Pons (tissue), 1 donor: ENCODE results near the gene PTGES3L.
A peak's percentile ranks its signal among the peaks of the same experiment; 100 is the strongest.
"Not testable (repeated sequence)": the region's sequence is repeated elsewhere in the genome, so short reads cannot be mapped to it uniquely, and the experiment has no call there.

ENCODE experiments used
- DNase-seq: peaks from one replicate; pipeline ENCODE4 v3.0.0-alpha.2; 2016; ENCODE audit warnings: low spot score

Gene PTGES3L

DNA sequence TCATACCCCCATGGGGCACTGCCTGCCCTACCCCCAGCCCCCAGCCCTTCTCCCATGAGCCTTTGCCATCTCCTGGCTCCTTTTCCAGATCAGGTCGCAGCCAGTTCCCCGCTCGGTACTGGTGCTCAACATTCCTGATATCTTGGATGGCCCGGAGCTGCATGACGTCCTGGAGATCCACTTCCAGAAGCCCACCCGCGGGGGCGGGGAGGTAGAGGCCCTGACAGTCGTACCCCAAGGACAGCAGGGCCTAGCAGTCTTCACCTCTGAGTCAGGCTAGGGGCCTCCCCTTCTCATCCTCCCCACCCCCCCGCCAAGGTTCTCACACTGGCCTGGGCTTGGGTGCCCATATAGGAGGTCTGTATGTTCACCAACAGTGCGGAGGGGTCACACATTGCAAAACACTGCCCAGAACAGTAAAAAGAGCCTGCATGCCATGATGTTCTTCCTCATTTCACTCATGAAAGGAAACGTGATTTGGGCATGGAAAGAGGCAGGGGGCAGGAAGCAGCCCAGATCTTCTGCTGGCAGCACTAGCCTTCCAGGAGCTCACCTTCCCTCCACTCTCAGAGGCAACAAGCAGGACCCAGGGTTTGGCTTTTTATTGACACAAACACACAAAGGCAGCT is 34.3 kb upstream of the PTGES3L start:
- no peak for DNase-seq

DNA sequence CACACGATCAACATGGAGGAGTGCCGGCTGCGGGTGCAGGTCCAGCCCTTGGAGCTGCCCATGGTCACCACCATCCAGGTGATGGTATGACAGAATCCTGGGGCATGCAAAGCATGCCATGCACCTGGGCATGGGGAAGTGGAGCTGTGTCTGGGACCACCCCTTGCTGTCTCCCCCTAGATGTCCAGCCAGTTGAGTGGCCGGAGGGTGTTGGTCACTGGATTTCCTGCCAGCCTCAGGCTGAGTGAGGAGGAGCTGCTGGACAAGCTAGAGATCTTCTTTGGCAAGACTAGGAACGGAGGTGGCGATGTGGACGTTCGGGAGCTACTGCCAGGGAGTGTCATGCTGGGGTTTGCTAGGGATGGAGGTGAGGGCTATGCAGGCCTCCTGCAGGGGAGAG is 33.4 kb upstream of the PTGES3L start:
- no peak for DNase-seq

DNA sequence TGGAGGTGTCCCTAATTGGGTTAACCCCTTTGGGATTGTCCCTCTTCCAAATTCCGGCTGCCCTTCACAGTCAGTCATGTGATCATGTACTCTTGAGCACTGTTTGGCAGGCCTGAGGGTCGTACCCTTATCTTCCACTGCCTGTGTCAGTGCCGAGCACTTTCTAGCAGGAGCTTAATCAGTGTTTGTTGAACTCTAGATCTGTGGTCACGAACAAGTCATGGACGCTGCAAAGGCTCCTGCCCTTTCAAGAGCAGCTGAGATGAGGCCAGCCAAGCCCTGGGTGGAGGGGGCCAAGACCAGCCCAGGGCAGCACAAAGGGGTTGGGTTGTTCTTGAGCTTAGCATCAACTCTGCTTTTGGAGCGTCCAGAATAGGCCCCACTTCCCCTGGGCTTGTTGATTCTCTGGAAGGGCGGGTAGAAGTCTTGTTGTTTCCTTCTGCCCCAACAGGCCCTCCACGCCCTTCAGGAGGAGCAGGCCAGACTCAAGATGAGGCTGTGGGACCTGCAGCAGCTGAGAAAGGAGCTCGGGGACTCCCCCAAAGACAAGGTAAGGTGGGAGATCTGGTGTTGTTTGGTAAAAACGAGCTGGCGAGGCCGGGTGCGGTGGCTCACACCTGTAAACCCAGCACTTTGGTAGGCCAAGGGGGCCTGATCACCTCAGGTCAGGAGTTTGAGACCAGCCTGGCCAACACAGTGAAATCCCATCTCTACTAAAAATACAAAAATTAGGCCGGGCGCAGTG is 32.0 kb upstream of the PTGES3L start:
- DNase-seq: no peak

DNA sequence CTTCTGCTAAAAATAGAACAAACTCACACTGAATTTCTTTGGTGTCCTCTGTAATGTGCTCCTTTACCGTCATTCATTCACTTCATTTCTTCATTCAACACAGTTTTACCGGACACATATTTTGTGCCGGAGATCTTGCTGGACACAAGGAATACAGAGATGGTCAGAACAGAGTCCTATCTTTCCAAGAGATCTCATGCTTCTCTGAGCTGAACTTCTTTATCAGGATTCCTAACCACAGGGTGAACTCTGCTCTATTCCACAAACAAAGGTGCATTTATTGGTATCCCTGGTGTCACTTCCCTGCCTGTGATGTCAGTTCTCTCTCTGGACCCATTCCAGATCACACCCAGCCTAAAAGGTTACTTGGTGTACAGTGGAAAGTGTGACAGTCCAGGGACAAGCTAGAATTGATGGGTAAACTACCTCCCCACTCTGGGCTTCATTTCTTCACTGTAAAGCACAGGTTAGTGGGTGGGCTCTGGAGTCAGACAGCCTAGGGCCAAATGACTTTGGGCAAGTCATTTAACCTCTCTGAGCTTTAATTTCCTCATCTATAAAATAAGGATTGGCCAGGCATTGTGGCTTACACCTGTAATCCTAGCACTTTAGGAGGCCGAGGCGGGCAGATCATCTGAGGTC is 30.9 kb upstream of the PTGES3L start:
- no peak for DNase-seq

DNA sequence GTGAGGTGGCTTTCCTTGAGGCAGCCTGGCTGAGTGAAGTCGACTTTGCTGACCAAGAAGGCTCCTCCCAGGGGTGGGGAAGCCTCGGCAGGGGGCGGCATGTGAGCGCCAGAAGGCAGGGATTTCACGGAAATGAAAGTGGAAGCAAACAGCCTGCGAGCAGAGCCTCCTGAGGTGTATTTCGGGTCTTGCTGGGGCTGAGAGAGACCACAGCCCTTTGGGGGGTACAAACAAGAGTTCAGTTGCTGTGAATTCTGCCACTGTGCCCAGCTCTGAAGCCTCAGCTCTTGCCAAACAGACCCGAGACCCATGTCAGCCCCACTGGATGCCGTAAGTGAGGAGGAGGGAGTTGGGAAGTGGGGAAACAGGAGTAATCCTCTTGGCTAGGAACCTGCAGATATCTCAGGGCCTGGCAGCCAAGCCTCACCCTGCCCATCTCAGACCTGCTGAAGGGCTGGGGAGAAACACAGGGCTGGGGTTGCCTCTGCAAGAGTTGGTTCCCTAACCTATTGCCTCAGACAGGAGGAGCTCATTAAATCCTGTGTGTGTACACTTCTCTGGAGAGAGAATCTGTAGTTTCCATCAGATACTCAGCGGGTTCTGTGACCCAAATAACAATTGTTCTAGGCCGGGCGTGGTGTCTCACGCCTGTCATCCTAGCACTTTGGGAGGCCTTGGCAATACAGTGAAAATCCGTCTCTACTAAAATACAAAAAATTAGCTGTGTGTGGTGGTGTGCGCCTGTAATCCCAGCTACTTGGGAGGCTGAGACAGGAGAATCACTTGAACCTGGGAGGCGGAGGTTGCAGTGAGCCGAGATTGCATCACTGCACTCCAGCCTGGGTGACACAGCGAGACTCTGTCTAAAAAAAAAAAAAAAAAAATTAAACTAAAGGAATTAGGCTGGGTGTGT is 27.0 kb upstream of the PTGES3L start, which contains the start of gene IFI35:
Gene IFI35 (plus strand): TSS at position 146 of the 913 bp plus-strand sequence. CDS start 164 bp downstream, at position 310.
- peak; percentile 70 for DNase-seq

DNA sequence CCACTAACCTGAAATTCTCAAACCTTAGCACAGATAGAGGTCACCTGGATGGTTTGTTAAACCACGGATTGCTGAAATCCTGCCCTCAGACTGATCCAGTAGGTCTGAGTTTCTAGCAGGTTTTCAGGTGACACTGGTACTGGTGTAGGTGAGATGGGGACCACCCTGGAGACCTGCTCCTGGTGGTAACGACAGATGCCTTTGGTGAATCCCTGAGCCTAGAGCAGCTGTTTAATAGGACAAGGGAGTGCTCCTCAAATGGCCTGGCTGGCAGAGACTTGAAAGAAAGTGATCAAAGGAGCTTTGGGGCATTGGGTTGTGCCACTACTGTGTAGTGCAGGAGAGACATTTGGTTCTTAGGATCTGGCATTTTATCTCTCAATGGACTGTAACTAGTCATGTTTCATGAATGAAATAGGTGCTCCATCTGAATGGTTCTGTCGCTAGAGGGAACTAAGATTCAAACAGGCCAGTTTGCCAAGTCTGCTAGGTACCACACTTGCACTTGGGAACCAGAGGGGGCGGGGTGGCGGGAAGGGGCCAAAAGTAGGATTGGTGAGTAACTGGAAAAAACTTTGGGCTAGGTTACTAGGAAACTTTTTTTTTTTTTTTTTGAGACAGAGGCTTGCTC is 23.8 kb upstream of the PTGES3L start:
- DNase-seq: no peak

DNA sequence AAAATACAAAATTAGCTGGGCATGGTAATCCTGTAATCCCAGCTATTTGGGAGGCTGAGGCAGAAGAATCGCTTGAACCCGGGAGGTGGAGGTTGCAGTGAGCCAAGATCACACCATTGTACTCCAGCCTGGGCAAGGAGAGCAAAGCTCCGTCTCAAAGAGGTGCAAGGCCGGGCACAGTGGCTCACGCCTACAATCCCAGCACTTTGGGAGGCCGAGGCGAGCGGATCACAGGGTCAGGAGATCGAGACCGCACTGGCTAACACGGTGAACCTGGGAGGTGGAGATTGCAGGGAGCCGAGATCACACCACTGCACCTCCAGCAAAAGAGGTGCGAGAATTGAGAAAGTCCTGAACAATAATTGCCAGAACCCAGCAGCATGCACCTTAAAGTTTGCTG is 21.0 kb upstream of the PTGES3L start:
- not testable (repeated sequence) for DNase-seq

DNA sequence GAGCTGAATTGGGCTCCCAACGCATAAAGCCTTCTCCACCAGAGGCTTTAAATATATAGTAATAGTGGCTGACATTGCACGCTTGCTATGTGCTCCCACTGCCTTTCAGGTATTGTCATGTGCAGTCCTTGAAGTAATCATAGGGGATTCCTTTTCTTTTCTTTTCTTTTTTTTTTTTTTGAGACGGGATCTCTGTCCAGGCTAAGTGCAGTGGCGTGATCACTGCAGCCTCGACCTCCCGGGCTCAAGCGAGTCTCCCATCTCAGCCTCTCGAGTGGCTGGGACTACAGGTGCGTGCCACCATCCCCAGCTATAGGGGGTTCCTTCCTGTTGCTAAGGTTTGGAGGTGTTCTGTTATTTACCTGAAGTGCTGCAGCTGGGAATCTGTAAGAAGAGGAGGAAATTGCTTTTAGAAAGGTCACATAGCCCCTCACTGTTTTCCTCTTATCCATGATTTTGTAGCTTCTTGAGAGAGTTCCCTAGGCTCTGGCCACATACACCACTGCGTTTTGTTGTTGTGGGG is 19.2 kb upstream of the PTGES3L start:
- no peak for DNase-seq

DNA sequence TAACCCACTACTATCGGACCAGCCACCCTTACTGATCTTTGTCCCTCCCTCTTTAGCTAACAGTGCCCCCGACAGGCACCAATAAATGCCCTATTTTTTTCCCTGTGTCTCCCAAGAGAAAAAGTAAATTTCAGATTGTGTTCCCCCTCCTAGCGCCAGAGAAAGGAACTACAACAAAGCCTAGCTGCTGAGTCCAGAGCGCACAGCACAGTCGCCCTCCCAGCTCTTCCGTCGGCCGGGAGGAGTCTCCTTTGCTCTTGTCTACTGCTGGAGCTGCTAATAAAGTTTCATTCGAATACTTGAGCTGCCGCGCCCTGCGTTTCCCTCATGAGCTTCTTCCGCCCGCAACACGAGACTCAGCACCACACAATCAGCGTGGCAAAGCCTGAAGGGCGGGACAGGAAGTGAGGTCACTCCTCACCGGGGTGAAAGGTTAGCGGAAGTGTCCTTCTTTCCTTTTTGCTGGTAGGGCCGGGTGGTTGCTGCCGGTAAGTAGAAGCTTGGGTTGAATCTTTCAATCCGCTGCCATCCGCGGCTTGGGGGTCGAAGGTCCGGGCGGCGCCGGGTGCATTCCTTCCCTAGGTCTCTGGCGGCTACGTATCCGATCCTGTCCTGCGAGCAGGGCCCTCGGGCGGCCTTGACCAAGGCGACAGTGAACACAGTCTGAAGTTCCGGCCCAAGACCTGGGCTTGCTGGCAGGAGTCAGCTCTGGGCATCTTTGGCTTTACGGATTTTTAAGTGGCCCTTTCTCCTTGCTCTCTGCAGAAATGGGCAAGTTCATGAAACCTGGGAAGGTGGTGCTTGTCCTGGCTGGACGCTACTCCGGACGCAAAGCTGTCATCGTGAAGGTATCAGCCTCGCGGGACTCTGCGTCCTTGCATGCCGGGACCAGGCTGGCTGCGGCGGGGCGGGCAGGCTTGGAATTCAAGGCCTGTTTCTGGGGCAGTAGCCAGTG is 18.4 kb upstream of the PTGES3L start, which contains the start of gene RPL27:
Gene RPL27 (plus strand): TSS at position 436 of the 955 bp plus-strand sequence. CDS start 332 bp downstream, at position 768.
- peak; percentile 100 for DNase-seq

DNA sequence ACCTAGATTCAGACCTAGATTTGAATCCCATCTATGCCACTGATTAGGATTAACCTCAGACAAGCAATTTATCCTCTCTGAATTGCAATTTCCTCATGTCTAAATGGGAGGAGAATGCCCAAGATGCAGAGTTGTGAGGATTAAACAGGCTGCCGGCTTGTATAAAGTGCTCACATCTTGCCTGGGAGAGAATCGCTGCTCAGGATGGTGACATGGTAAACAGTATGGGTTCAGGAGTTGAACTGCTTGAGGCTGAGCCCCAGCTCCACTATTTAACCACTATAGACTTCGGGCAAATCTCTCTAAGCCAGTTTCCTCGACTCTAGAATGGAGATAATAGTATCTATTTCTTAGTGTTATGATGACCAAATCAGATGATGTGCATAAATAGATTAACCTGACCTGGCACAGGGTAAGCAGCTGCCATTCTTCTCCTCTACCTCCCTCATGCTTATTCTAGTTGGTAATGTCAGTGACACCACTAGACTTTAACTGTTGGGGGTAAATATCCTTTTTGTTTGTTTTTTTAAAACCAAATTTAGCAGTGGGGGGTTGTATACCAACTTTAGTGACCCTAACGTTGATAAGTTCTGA is 17.6 kb upstream of the PTGES3L start:
- no peak for DNase-seq

DNA sequence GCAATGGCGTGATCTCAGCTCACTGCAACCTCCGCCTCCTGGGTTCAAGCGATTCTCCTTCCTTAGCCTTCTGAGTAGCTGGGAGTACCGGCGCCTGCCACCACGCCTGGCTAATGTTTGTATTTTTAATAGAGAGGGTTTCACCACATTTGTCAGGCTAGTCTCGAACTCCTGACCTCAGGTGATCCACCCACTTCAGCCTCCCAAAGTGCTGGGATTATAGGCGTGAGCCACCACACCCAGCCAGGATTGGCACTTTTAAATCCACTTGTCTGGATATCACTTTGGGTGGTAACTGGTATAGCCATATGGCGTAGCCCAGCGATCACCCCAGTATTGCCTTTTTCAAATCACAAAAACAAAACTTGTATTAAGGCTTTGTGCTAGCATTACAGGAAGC is 14.0 kb upstream of the PTGES3L start:
- DNase-seq: not testable (repeated sequence)

DNA sequence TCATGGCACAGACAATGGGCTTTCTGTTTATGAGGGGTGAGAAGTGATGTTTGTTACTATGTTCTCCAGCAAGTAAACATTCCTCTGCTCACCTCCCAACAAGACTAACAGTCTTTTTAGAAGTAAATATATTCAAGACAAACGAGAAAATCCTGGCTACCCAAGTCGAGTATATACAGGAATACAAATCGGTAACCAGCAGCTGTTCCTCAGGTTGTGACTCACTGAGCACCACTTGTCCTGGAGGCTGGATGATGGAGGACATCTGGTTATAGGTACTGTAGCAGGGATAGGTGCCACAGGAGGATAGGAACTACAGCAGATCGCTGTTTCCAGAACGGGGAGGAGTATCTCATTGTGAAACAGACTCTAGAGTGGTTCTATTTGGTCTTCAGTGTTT is 13.0 kb upstream of the PTGES3L start:
- no peak for DNase-seq

DNA sequence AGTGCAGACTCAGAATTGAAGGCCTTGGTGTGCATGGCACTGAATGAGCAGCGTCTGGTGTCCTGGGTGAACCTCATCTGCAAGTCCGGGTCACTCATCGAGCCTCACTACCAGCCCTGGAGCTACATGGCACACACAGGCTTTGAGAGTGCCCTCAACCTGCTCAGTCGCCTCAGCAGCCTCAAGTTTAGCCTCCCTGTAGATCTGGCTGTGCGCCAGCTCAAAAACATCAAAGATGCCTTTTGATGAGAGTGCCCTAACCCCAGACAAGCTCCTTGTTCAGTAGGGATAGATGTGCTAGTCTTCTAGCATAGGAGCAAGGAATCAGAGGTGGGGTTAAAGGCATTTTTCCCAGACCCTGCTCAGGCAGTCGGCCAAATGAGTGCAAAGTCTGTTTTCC is 11.6 kb upstream of the PTGES3L start:
- DNase-seq: no peak

DNA sequence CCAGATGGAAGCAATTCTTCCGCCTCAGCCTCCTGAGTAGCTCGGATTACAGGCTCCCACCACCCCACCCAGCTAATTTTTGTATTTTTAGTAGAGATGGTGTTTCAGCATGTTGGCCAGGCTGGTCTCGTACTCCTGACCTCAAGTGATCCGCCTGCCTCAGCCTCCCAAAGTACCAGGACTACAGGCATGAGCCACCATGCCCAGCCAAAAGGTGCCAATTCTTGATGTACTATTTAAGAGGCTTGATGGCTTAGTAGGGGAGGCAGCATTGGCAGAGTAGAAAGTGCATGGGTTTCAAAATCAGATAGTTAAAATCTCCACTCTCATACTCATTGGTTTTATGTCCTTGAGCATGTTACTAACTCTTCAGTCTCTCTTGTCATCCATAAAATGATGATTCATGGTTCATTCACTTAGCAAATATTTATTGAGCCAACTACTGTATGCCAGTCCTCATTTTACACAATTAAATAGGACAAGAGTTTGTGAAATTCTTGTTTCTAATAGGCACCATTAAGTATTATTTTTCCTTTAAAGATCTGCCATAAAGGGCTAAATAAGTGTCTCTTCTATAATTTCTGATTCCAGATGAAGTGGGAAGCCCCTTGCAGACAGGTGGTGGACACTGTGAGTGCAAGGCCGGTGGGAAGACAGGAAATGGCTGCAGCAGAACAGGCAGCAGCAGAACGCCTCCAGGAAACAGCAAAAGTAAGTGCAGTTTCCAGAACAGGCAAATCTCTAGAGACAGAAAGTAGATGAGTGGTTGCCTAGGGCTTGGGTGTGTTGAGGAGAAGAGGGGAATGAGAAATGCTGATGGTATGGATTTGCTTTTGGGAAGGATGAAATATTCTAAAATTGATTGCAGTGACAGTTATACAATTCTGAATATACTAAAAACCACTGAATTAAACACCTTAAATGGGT is 10.1 kb upstream of the PTGES3L start:
- no peak for DNase-seq

DNA sequence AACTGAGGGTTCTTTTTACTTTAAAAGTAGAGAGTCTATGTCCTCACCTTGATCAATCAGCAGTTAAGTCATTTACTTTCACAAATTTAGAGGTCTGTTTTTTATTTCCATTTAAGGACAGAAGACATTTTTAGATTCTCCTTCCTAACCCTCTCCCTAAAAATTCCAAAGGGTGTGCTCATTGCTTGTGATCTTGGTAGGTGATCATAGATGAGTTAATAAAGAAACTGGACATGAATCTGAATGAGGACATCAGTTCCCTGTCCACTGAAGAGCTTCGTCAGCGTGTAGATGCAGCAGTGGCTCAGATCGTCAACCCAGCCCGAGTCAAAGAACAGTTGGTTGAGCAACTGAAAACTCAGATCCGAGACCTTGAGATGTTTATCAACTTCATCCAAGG is 9.3 kb upstream of the PTGES3L start:
- no peak for DNase-seq

DNA sequence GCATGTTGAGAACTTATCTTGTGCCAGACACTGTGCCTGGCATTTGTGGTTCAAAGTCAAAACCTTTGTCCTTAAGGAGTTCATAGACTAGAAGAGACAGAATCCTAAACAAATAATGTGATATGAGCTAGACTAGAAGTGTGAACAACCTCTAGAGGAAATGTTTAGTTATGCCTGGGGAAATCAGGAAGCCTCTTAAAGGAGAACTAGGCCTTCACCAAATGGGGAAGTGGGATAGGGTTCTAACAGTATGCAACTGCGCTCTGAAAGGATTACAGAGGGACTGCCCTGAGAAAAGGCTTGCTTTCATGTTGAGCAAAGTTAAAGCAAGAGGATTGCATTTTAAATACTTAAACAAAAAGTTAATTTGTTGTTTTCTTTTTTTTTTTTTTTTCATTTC is 5.3 kb upstream of the PTGES3L start:
- peak; percentile 74 for DNase-seq

DNA sequence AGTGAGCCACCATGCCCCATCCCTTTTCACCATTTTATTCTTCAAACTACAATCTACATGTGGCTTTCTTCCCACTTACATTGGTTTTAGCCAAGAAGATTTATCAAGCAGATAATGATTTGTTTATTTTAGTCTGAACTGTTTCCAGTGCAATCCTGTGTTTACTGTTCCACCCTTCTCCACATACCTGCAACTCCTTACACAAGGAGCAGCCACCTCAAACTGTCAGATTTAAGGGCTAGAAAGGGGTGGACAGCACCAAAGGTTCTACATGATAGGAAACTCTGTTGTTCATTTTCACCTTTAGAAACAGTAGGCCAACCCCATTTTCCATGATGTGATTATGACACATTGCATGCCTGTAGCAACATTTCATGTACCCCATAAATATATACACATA is 2.4 kb upstream of the PTGES3L start:
- DNase-seq: no peak

DNA sequence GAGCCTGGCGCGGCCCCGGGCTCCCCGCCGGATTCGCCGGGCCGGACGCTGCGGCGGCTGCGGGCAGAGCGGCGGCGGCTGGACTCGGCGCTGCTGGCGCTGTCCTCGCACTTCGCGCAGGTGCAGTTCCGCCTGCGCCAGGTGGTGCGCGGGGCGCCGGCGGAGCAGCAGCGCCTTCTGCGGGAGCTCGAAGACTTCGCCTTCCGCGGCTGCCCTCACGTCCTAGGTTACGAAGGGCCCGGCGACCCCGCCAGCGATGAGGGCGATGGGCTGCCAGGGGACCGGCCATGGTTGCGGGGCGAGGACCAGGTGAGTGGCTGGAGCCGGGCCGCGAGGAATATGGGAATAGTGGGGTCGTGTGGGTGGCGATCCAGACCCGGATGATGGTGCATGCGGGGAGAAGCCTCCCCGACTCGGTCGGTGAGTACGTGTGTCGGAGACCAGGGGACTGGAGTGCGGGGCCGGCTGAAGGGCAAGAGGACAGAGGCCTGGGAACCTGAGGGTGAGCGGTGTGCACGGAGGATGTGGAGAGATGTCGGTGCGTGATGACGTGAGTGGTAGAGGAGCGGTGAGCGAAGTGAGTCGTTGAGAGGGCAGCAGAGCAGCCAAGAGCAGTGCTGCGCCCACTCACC is 1.0 kb upstream of the PTGES3L start:
- no peak for DNase-seq
